ENCODE results near the gene KLHL30.

- no peak for TF ChIP-seq POLR2AphosphoS5 (IDR thresholded peaks at IDR 0.05)
- no peak for TF ChIP-seq POLR2A (IDR thresholded peaks at IDR 0.05)
- no peak for TF ChIP-seq CTCF (IDR thresholded peaks at IDR 0.05)
Observed at GRCh38 chr2:238120463-238121298, 17.8 kb upstream of the KLHL30 start.

All from breast epithelium (tissue), 3 donors.